Osteoblast (primary cell): ENCODE data around the gene SKA2. TPM values are rescaled to one million over a fixed set of nuclear protein-coding genes. Genes with fewer than 3 reads are reported as not detected.

Source experiments
- DNase-seq: peaks from one replicate; pipeline ENCODE4 v3.0.0; 2011; ENCODE audit warnings: low spot score, mixed read lengths; ENCODE audit not compliant: insufficient read length; ENCODE audit errors: missing footprints
- H2AFZ ChIP-seq: 2 replicates; pipeline ENCODE4 v1.6.0; 2011; ENCODE audit warnings: mild to moderate bottlenecking, low read length
- H3K27ac ChIP-seq: 2 replicates; pipeline ENCODE4 v1.5.1; 2011; ENCODE audit warnings: mild to moderate bottlenecking, low read depth, low read length, moderate library complexity
- H3K27me3 ChIP-seq: 2 replicates; pipeline ENCODE4 v1.6.0; 2012; ENCODE audit warnings: mild to moderate bottlenecking, control low read depth, inconsistent platforms, low read length, moderate library complexity; ENCODE audit not compliant: insufficient read depth
- H3K36me3 ChIP-seq: 2 replicates; pipeline ENCODE4 v1.5.1; 2011; ENCODE audit warnings: mild to moderate bottlenecking, low read length, control low read depth, moderate library complexity; ENCODE audit not compliant: insufficient read depth
- H3K4me1 ChIP-seq: 2 replicates; pipeline ENCODE4 v1.5.1; 2011; ENCODE audit warnings: mild to moderate bottlenecking, low read length, control low read depth, moderate library complexity; ENCODE audit not compliant: insufficient read depth
- H3K4me2 ChIP-seq: 2 replicates; pipeline ENCODE4 v1.6.0; 2011; ENCODE audit warnings: mild to moderate bottlenecking, low read length; ENCODE audit not compliant: insufficient read depth
- H3K4me3 ChIP-seq: fragments of 200-600 bp; sonication (generic); 3 replicates; pipeline ENCODE4 v1.5.1; 2012; ENCODE audit warnings: mild to moderate bottlenecking, low read length, inconsistent platforms; ENCODE audit not compliant: insufficient read depth
- H3K79me2 ChIP-seq: 2 replicates; pipeline ENCODE4 v1.6.0; 2012; ENCODE audit warnings: mild to moderate bottlenecking, low read length, control low read depth, inconsistent platforms; ENCODE audit not compliant: insufficient read depth
- H3K9me3 ChIP-seq: 2 replicates; pipeline ENCODE4 v1.5.1; 2011; ENCODE audit warnings: low read depth, low read length, control low read depth
- H4K20me1 ChIP-seq: 2 replicates; pipeline ENCODE4 v1.6.0; 2012; ENCODE audit warnings: mild to moderate bottlenecking, low read length, control low read depth; ENCODE audit not compliant: insufficient read depth
- total RNA-seq: library from RNA; depleted of rRNA; stranded (reverse); fragments of >200 nt; gene quantifications from 2 replicates; pipeline ENCODE4 v1.2.3, GENCODE V29; 2012
- TF ChIP-seq, protein P1 (sequence below): IDR thresholded peaks from 2 replicates; pipeline ENCODE4 v1.5.1; 2011; ENCODE audit warnings: mild to moderate bottlenecking, low read depth, low read length, moderate library complexity; ENCODE audit errors: extremely low read depth

Gene SKA2, protein sequence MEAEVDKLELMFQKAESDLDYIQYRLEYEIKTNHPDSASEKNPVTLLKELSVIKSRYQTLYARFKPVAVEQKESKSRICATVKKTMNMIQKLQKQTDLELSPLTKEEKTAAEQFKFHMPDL
- total RNA-seq, result 22.4 and 32.6 TPM in 2 replicates

DNA sequence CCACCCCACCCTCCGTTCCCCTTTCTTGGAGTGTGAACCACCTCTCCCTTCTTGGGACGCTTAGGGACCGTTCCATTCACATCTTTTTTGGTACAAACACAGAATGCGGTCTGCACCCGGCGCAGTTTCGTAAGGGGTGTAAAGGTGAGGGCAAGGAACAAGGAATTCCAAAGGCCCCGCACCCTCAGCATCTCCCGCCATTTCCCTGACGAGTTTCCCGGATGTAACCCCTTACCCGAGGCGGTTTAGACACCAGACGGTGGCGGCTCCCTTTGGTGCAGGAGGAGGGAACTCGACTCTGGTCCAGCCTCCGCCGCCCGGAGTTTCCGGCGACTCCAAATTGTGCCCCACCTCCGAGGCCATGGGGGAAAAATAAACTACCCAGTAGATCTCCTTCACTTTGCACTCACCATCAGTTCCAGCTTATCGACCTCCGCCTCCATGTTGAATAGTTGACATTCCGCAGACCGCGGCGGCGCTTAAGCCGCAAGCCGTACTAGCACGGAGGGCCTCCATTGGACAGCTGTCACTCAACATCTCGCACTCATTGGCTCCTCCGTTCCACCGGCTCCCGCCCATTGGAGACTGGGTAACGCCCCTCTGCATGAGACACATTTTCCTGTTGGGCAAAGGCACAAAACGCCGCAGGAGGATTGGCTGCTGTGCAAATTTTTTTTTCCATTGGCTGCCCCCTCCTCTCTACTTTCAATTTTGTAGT, at the start of gene SKA2:
TSS of gene SKA2 (minus strand) at position 466 of the 718 bp plus-strand sequence. CDS start at position 443, 23 bp downstream.
- H3K27ac ChIP-seq, result peak within 1 kb of the TSS; percentile 89
- DNase-seq, result peak; percentile 65
- no peaks in the 10 kb centered on the region for H3K27me3 ChIP-seq
- H3K79me2 ChIP-seq, result peaks cover 90% of the 10 kb centered on the region
- peaks cover 58% of the 10 kb centered on the region for H3K4me1 ChIP-seq
- peak within 1 kb of the TSS; percentile 95 for H3K4me3 ChIP-seq
- peak within 1 kb of the TSS; percentile 97 for H2AFZ ChIP-seq
- TF ChIP-seq, protein P1, sequence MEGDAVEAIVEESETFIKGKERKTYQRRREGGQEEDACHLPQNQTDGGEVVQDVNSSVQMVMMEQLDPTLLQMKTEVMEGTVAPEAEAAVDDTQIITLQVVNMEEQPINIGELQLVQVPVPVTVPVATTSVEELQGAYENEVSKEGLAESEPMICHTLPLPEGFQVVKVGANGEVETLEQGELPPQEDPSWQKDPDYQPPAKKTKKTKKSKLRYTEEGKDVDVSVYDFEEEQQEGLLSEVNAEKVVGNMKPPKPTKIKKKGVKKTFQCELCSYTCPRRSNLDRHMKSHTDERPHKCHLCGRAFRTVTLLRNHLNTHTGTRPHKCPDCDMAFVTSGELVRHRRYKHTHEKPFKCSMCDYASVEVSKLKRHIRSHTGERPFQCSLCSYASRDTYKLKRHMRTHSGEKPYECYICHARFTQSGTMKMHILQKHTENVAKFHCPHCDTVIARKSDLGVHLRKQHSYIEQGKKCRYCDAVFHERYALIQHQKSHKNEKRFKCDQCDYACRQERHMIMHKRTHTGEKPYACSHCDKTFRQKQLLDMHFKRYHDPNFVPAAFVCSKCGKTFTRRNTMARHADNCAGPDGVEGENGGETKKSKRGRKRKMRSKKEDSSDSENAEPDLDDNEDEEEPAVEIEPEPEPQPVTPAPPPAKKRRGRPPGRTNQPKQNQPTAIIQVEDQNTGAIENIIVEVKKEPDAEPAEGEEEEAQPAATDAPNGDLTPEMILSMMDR, result no peak
- H3K9me3 ChIP-seq, result no peaks in the 10 kb centered on the region
- H3K36me3 ChIP-seq, result no peaks in the 10 kb centered on the region
- H4K20me1 ChIP-seq, result no peaks in the 10 kb centered on the region
- H3K4me2 ChIP-seq, result peak within 1 kb of the TSS; percentile 90

DNA sequence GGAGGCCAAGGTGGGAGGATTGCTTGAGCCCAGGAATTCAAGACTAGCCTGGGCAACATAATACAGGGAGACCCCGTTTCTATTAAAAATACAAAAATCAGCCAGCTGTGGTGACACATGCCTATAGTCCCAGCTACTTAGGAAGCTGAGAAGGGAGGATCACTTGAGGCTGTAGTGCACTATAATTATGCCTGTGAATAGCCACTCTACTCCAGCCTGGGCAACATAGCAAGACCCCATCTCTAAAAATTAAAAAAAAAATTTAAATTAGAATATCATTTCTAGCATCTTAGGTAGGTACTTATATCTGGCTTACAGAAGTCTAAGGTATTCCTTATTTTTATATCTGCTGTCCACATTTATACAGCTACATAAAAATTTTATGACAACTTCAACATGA, 47.3 kb upstream of the SKA2 start:
- DNase-seq, result peak; percentile 52
- Histone ChIP-seq H3K27ac (no peak overlapping the region), H3K4me3 (no peak overlapping the region), H4K20me1 (no peaks in the 10 kb centered on the region), H3K27me3 (no peaks in the 10 kb centered on the region), H3K9me3 (no peaks in the 10 kb centered on the region), H3K36me3 (peaks cover 24% of the 10 kb centered on the region), H3K4me1 (no peaks in the 10 kb centered on the region), H2AFZ (no peak overlapping the region), H3K79me2 (no peaks in the 10 kb centered on the region), H3K4me2 (no peak overlapping the region)
- TF ChIP-seq, protein P1, result no peak

GRCh38 chr17:59199398-59199797, 44.4 kb upstream of the SKA2 start:
- no peaks in the 10 kb centered on the region for H4K20me1 ChIP-seq
- no peak overlapping the region for H2AFZ ChIP-seq
- no peaks in the 10 kb centered on the region for H3K4me1 ChIP-seq
- H3K4me2 ChIP-seq, result no peak overlapping the region
- no peak for DNase-seq
- H3K4me3 ChIP-seq, result no peak overlapping the region
- no peaks in the 10 kb centered on the region for H3K9me3 ChIP-seq
- TF ChIP-seq, protein P1, result no peak
- no peaks in the 10 kb centered on the region for H3K27me3 ChIP-seq
- H3K27ac ChIP-seq, result no peak overlapping the region
- peaks cover 24% of the 10 kb centered on the region for H3K36me3 ChIP-seq
- H3K79me2 ChIP-seq, result no peaks in the 10 kb centered on the region

- H3K27me3 ChIP-seq, result no peaks in the 10 kb centered on the region
- H3K36me3 ChIP-seq, result peaks cover 25% of the 10 kb centered on the region
- no peak for DNase-seq
- H3K4me1 ChIP-seq, result no peaks in the 10 kb centered on the region
- H2AFZ ChIP-seq, result no peak overlapping the region
- no peaks in the 10 kb centered on the region for H4K20me1 ChIP-seq
- TF ChIP-seq, protein P1, result no peak
- H3K9me3 ChIP-seq, result no peaks in the 10 kb centered on the region
- H3K79me2 ChIP-seq, result no peaks in the 10 kb centered on the region
- H3K4me2 ChIP-seq, result no peak overlapping the region
- H3K4me3 ChIP-seq, result no peak overlapping the region
- H3K27ac ChIP-seq, result no peak overlapping the region
These were observed 38.4 kb upstream of the SKA2 start for GRCh38 chr17:59193336-59193862.
